GM18505 (cell line): ENCODE results near the gene ITPRID1.
"Not testable (repeated sequence)": the region's sequence is repeated elsewhere in the genome, so short reads cannot be mapped to it uniquely, and the experiment has no call there.

ENCODE experiments used
- ATAC-seq: cut with Tn5 transposase; IDR thresholded peaks from one replicate; pipeline ENCODE4 v1.9.1; 2021; ENCODE audit not compliant: unreplicated experiment
- POLR2A ChIP-seq: IDR thresholded peaks from 4 replicates; pipeline ENCODE4 v1.6.1; 2011; ENCODE audit warnings: borderline replicate concordance; ENCODE audit not compliant: insufficient read depth, insufficient read length; ENCODE audit errors: extremely low read depth

Gene ITPRID1

DNA sequence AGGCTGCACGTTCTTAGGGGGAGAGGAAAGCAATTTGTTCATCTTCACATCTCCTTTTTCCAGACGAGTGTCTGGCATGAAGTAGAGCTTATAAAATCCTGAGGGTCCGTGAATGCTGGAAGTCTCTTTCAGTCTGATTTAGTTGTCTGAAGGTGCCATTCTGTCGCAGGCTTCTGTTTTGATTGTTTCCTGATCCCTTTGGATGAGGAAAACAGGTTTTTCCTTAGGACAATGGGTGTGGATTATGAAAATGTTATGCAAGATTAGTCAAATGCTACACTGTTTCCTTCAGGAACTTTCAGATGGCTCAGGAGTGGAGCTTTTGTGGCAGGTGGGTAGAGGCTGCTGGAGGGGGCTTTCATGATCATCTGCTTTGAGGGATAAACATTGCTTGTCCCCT is at the start of gene ITPRID1:
TSS of gene ITPRID1 (plus strand) at position 301 of the 400 bp plus-strand sequence. CDS start 38,935 bp downstream, outside the sequence.
- TF ChIP-seq POLR2A: no peak
- ATAC-seq: no peak

DNA sequence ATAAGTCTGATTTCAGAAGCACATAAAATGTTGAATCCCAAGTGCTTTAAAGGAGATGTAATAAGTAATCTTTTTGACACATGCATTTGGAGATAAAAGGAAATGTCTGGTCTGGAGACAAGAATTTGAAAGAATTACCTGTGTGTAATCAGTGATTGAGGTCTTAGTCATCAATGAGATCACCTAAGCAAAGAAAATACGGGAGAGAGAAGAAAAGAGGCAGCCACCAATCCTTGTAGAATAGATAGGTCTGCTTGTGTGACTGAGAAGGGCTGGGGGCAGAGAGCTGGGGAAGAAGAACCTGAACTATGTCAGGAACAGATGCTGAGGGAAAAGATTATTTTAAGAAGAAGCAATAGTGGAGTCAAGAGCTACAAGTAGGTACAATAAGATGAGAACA is 49.3 kb upstream of the ITPRID1 start:
- no peak for ATAC-seq
- no peak for TF ChIP-seq POLR2A

DNA sequence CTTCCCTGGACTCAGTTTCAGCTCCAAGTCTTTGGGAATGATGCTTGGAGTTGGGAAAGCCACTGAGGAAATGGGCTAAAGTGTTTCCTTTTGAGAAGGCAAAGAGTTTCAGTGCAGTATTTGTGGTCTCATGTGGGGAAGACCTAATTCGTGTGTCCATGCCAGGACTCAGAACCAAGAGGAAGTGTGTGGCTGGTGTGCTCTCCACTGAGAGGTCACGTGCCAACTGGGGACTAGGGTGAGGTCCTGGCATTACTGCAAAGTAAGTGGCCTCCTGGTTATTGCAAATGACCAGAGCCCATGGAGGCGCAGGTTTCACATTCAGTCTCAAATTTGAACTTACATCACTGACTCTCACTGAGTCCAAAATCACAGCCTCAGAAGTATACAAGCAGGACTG is 48.6 kb upstream of the ITPRID1 start:
- TF ChIP-seq POLR2A: no peak
- no peak for ATAC-seq

DNA sequence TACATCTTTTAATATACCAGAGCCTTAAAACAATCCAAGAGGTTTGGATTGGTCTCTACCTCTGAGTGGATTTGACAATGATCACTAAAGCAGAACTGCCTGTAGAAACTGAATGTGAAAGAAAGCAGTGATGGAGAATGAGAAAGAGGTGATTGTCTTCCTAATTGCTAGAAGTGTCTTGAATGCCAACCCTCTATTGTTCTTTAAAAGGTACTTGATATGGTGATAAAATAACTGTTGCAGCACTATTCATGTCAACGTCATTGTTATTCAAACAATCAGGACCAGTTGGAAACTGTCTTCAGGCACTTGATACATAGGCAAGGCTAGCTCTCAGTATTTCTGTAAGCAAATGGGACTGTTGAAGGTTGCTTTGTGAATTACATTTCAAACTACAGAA is 47.9 kb upstream of the ITPRID1 start:
- peak; percentile 78 for ATAC-seq
- no peak for TF ChIP-seq POLR2A

DNA sequence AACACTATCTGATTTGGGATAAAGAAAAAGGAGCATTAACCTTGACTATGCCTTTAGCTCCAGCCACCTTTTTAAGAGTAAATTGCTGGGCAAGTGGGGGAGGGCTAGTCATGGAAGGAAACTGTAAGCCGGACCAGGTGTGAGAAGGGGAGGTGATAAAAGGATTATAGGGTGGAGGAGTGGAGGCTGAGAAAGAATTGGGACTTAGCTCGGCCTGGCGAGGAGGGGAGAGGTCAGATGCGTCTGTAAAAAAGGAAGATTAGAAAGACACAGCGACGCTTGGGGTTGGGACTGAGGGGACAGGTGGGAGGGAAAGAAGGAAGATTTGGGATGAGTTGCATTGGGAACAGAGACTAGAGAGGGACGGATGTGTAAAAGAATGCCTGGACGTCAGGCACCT is 43.0 kb upstream of the ITPRID1 start:
- not testable (repeated sequence) for ATAC-seq

DNA sequence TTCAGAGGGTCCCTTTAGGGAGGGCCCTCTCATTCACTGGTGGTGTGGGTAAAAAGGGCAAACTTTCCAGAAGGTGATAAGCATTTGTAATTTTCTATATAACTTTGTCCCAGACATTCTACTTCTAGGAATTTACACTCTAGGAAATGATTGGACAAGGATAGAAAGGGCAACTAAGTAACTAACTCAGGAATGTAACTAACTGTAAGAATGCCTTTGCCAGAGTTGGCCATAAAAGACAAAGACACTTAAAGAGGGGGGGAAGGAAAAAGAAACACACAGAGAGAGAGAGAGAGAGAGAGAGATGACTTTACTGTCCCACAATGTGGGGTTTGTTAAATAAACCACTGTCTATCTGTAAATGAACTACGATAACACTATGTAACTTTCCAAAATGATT is 38.5 kb upstream of the ITPRID1 start:
- TF ChIP-seq POLR2A: no peak
- no peak for ATAC-seq

DNA sequence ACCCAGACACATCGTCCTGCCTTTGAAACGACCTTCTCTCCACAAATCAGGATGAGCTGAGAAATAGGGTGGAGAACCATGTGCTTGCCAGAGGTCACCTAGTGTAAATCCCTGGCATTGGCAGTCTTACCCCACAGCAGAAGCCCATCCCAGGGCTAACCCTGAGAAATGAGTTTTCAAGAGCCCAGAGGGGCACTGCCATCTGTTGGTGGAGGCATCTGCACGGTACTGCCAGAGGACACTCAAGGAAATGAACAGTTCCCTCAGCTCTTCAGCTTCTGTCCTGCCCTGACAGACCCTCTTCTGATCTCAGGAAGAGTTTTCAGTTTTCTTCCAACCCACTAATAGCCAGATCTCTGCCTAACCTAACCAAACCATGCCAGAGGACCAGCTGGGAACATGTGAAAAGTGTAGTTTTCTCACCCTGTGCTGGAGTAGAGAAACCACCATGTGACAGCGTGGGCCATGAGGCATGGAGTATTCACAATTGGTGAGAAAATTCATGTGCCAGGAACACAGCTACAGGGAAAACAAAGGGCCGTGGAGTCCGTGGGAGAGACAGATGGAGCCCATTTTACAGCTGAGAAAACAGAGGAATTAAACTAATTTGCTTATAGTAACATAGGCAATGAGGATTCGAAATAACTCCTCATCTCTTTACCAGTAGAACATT is 37.7 kb upstream of the ITPRID1 start:
- no peak for ATAC-seq

DNA sequence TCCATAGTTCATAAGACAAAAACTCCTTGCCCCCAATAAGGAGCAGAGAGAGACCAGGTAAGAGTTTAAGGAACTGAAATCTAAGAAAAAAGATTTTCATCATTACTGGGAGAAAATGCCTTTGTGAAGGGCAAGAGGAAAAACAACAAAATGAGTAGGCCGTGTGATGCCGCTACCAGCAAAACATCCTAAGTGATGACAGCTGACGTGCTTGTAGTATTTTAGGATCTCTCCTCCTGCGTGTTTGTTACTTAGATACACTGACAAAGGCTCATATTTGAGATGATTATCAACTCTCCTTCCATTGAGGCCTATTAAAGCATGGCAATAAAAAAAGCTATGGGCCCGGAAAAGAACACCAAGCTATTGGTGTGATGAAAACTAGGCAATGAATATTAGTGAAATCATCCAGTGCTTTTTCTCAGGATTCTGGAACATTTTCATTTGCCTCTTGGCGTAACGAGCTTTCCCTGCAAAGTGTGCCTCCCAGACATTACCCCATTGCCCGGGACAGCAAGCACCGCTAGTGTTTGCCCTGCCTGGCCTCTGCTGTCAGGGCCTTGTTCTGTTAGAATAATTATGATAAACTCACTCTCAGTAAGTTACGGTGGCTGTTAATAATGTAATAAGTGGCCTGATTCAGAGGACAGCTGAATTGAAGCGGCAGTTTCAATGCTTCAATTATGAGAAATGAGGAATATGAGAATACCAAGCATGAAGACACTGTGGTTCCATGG is 36.8 kb upstream of the ITPRID1 start:
- TF ChIP-seq POLR2A: no peak
- ATAC-seq: no peak

More for the DNA sequence above, 37.7 kb upstream of the ITPRID1 start:
- TF ChIP-seq POLR2A: no peak

DNA sequence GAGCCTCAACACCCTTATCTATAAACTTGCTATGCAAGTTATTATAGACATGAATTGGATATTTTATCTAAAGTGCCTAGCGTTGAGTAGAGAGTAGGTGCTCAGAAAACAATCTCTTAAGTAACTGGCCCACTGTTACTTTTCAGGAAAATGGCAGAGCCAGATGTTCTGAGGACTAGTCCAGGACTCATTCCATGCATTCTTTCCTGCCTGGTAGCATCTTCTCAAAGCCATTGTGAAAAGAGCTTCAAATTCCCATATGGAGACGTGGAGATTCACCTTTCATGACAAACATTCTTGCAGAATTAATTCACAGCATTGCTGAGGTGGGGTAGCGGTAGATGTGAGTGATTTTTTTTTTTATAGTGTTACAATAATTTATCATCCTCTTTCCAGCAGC is 35.9 kb upstream of the ITPRID1 start:
- ATAC-seq: no peak
- TF ChIP-seq POLR2A: no peak

DNA sequence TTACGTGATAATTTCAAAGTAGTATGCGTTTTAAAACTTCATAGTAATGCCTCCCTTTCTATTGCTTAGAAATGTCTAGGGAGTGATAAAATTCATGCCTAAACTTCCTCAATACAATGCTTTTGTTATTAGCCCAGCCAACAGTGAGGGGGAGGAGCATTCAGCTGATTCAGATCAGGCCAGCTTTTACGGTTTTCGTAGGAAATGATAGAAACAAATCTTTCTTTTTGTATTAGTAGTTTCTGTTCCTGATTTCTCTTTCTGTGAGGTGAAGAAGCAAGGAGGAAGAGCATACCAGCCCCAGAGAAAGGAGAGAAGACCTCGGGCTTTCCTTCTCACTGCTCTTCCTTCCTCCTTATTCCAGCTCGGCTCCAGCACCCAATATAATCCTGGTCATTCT is 35.2 kb upstream of the ITPRID1 start:
- ATAC-seq: peak; percentile 91
- no peak for TF ChIP-seq POLR2A

DNA sequence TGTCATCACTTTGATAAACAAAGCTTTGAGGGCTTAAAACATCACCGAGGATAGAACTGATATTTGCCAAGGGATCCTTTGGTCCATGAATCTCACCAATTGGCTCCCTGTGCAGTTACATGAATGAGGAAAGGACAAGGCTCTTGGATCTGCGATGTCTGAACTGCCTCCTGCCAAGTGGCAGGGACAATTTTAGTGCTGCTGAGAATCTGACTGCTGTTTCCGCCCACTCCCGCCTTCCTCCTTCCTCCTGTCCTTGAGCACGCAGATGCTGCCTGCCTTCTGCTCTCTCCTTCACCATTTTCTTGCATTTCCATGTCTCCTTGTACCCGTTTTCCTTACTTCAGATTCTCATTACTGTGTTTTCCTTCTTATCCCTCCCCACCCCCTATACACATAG is 26.8 kb upstream of the ITPRID1 start:
- TF ChIP-seq POLR2A: no peak
- ATAC-seq: no peak

DNA sequence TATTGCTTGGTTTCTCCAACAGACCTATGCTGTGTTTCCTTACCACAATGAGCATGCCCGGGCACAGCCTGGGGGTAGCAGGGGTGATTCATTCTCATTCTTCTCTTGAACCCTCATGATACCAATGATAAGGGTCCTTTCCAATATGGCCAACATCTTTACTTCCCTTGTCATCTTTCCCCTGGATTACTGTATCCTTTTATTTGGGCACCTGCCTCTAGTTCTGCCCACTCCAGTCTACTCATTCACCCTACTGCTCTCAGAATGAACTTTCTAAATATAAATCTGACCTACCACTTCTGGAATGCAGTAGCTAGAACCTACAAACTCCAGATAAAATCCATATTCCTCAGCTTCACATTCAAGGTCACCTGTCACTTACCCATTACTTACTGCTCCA is 26.4 kb upstream of the ITPRID1 start:
- TF ChIP-seq POLR2A: no peak
- no peak for ATAC-seq

DNA sequence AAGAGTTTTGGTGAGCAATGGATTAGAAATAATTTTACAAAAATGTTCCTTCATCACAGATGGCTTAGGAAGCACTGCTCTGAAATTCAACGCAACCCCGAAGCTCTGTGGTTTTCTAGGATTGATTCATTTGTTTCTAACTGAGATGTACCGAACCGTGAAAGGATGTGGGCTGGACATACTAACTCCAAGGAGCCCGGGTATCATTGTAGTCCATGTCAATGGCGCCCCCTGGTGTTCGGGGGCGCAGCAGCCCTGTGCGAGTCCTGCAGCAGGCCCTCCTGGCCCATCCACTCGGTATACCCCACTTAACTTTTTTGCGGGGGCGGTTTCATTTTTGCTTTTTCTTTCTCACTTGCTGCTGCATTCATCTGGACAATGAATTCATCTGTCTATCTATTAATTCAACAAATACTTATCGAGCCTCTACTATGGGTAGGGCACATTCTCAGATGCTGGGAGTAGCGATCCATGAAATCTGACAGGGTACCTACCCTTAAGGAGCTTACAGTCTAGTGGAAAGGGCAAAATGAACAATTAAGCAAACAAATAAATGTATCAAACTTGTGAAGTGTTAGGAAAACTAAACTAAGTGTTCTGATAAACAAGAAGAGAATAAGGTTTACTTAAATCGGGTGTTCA is 25.2 kb upstream of the ITPRID1 start:
- ATAC-seq: peak; percentile 98
- TF ChIP-seq POLR2A: no peak

DNA sequence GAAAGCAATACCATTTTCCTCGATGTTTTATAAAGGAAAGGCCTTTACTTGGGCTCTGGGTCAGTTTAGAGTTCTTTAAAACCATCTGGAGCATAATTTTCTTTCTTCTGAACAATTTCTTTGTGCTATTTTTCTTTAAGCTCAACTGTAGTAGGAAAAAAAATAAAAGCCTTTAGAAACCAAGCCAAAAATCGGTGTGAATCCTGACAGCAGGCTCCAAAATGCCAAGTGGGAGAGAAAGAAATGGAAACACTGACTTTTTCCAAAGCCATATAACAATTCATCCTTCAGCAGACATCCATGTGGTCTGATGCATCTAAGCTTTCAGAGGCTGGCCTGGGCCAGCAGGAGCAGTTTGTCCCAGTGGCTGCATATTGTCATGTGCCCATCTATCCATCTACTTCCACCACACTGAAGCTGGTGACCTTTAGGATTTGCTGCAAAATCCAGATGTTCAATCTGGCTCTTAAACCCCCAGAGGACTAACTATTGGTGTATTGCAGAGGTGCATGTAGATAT is 23.0 kb upstream of the ITPRID1 start:
- TF ChIP-seq POLR2A: no peak
- no peak for ATAC-seq
